Erythroblast (primary cell): ENCODE results near the gene TMEM222.

Source experiments
- GATA1 ChIP-seq: IDR thresholded peaks from 2 replicates; pipeline ENCODE4 v1.6.1; 2011; ENCODE audit warnings: low read depth, mild to moderate bottlenecking, control low read depth, low read length, moderate library complexity
- POLR2A ChIP-seq: IDR thresholded peaks from 2 replicates; pipeline ENCODE4 v1.6.1; 2011; ENCODE audit warnings: mild to moderate bottlenecking, low read length

DNA sequence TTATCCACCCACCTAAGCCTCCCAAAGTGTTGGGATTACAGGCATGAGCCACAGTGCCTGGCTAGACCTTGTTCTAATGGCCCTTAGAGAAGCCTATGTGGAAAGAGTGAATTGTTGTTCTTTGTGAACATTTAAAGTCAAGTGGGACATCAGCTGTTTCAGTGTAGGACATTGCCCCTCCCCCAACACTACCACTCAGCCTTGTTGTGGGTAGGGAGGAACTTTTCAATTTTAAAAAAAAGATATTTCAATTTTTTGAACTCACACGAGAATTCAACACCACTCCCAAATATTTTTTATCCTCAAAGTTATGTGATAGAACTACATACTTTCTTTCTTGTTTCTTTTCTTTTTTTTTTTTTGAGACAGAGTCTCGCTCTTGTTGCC, 36.7 kb upstream of the TMEM222 start:
- TF ChIP-seq POLR2A (no peak), GATA1 (no peak)
